Naive thymus-derived CD8-positive, alpha-beta T cell (primary cell): ENCODE data around the gene TAP2. TPM values are rescaled to one million over a fixed set of nuclear protein-coding genes. Genes with fewer than 3 reads are reported as not detected.
"Not testable (repeated sequence)": the region's sequence is repeated elsewhere in the genome, so short reads cannot be mapped to it uniquely, and the experiment has no call there.

Experiments used
- ATAC-seq, 2 donors: fragments of 150-1000 bp; cut with Tn5 transposase in 1 of 2; sonication (Bioruptor Pico), chemical (Tn5 transposase) in 1 of 2; 1 replicate in 1 of 2; 2 replicates in 1 of 2; pipeline ENCODE4 v1.10.0; 2021; ENCODE audit warnings: mild to moderate bottlenecking in 2 of 2, moderate library complexity in 2 of 2
- POLR2A ChIA-PET: fragments of 350-600 bp; sonication (Branson Sonifier 250); formaldehyde crosslinking; loops from one replicate; lab custom pipeline; 2021; ENCODE audit warnings: antibody characterized with exemption; lab: Charles Lee
- DNase-seq, 10 donors: peaks; one replicate each; pipeline versions ENCODE4 v3.0.0 to v3.0.0-alpha.2; 2020 to 2022
- H3K27ac Mint-ChIP-seq, 10 donors: one replicate each; pipeline ENCODE4 v1.8.0; 2020 to 2022; ENCODE audit warnings: mild to moderate bottlenecking in 10 of 10, mixed read lengths in 10 of 10, moderate library complexity in 4 of 10, inconsistent platforms in 1 of 10
- H3K27me3 Mint-ChIP-seq, 5 donors: one replicate each; pipeline ENCODE4 v1.8.0; 2021 to 2022; ENCODE audit warnings: mixed read lengths in 5 of 5
- H3K36me3 Mint-ChIP-seq, 3 donors: one replicate each; pipeline ENCODE4 v1.8.0; 2020 to 2022; ENCODE audit warnings: mixed read lengths in 3 of 3, mild to moderate bottlenecking in 2 of 3, inconsistent platforms in 1 of 3
- H3K4me1 Mint-ChIP-seq, 4 donors: one replicate each; pipeline ENCODE4 v1.8.0; 2021 to 2022; ENCODE audit warnings: mixed read lengths in 4 of 4
- H3K4me3 Mint-ChIP-seq, 10 donors: one replicate each; pipeline ENCODE4 v1.8.0; 2020 to 2022; ENCODE audit warnings: mild to moderate bottlenecking in 10 of 10, mixed read lengths in 10 of 10, moderate library complexity in 6 of 10, inconsistent platforms in 1 of 10
- H3K9me3 Mint-ChIP-seq, 9 donors: one replicate each; pipeline ENCODE4 v1.8.0; 2020 to 2022; ENCODE audit warnings: mixed read lengths in 9 of 9, mild to moderate bottlenecking in 3 of 9, inconsistent platforms in 1 of 9, moderate library complexity in 1 of 9
- polyA plus RNA-seq, 3 donors: library from polyadenylated mRNA; unstranded; fragments of 300-500 nt; fragmentation: Illumina TruSeq; gene quantifications; one replicate each; pipeline ENCODE4 v1.2.3, GENCODE V29; 2021
- total RNA-seq, 8 experiments: library from RNA in 2 of 8; stranded (reverse) in 2 of 8; gene quantifications; one replicate each; pipeline ENCODE4 v1.2.3 and lab custom pipeline; 2021 to 2026

The TAP2 gene
- total and polyA plus RNA-seq, 5 experiments from 2014 or later, result 24.2 to 117 (median 36.6) TPM

DNA sequence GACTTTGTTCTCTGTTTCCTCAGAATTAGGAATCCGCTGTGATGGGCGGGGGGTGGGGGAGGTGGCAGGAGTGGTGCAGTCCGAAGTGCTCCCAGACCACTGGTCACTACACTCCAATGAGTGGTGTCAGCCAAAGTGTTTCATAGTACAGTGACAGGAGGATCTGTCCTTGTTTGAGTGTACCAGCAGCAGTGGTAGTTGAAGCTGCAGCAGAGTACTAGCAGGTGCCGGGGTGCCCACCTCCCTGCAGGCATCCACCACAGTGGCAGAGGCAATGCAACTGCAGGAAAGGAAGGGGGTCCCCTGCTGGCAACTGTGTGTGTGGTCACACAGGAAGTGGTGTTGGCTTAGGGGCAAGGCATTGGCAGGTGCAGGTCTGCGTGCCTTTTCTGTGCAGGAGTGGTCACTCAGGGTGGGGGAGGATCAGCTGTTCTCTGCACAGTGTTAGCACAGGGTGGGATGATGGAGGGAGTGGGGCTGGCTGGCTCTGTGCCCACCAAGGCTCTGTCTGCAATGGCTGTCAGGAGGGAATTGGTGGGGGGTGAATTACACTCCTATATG is 31.4 kb downstream of the TAP2 start:
- peaks cover 19 to 49% (median 42%) of the 10 kb centered on the region in 5 donors for H3K27me3 Mint-ChIP-seq
- POLR2A ChIA-PET, result no interaction called here
- DNase-seq, result peak in 1 of 10 donors; percentile 16
- H3K27ac Mint-ChIP-seq, result peak overlapping the region in 1 of 10 donors; percentile 9
- peaks cover 0 to 8% (median 4%) of the 10 kb centered on the region in 4 donors for H3K4me1 Mint-ChIP-seq
- peak in 1 of 2 donors; percentile 33 for ATAC-seq
- H3K9me3 Mint-ChIP-seq, result peaks cover 0 to 2% (median 0%) of the 10 kb centered on the region in 9 donors
- peaks cover 0 to 1% (median 0%) of the 10 kb centered on the region in 3 donors for H3K36me3 Mint-ChIP-seq
- H3K4me3 Mint-ChIP-seq, result no peak overlapping the region

- H3K9me3 Mint-ChIP-seq, result not testable (repeated sequence)
Measured at GRCh38 chr6:32805404-32805803, 33.1 kb downstream of the TAP2 start.

DNA sequence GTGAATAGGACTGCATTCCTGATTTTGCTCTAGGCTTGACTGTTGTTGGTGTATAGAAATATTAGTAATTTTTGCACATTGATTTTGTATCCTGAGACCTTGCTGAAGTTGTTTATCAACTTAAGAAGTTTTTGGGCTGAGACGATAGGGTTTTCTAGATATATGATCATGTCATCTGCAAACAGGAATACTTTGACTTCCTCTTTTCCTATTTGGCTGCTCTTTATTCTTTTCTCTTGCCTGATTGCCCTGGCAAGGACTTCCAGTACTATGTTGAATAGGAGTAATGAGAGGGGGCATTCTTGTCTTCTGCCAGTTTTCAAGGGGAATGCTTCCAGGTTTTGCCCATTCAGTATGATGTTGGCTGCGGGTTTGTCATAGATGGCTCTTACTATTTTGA is 35.1 kb downstream of the TAP2 start:
- H3K4me1 Mint-ChIP-seq, result peaks cover 0 to 8% (median 4%) of the 10 kb centered on the region in 4 donors
- H3K27me3 Mint-ChIP-seq, result peaks cover 36 to 72% (median 49%) of the 10 kb centered on the region in 5 donors
- no peak overlapping the region for H3K4me3 Mint-ChIP-seq
- no peak for ATAC-seq
- POLR2A ChIA-PET, result no interaction called here
- H3K36me3 Mint-ChIP-seq, result peaks cover 0 to 7% (median 2%) of the 10 kb centered on the region in 3 donors
- H3K9me3 Mint-ChIP-seq, result peaks cover 0 to 8% (median 5%) of the 10 kb centered on the region in 9 donors
- no peak for DNase-seq
- H3K27ac Mint-ChIP-seq, result no peak overlapping the region

More at GRCh38 chr6:32805404-32805803, 33.1 kb downstream of the TAP2 start:
- H3K4me1 Mint-ChIP-seq, H3K36me3 Mint-ChIP-seq, H3K4me3 Mint-ChIP-seq, ATAC-seq, POLR2A ChIA-PET, DNase-seq: not testable (repeated sequence)
- H3K27ac Mint-ChIP-seq, result peak overlapping the region in 1 of 10 donors; percentile 84
- H3K27me3 Mint-ChIP-seq, result peaks cover 24 to 62% (median 46%) of the 10 kb centered on the region in 5 donors

- Mint-ChIP-seq H3K4me3 (no peak overlapping the region), H3K27me3 (peaks cover 27 to 59% (median 33%) of the 10 kb centered on the region in 5 donors), H3K9me3 (peaks cover 0 to 8% (median 5%) of the 10 kb centered on the region in 9 donors), H3K36me3 (peaks cover 0 to 9% (median 2%) of the 10 kb centered on the region in 3 donors), H3K27ac (no peak overlapping the region), H3K4me1 (peaks cover 8 to 24% (median 15%) of the 10 kb centered on the region in 4 donors)
- POLR2A ChIA-PET, result no interaction called here
- ATAC-seq (no peak), DNase-seq (no peak)
Measured at GRCh38 chr6:32799740-32800139, 38.8 kb downstream of the TAP2 start.

- DNase-seq (no peak), ATAC-seq (no peak)
- no peak overlapping the region for H3K4me3 Mint-ChIP-seq
- peaks cover 0 to 9% (median 2%) of the 10 kb centered on the region in 3 donors for H3K36me3 Mint-ChIP-seq
- H3K27ac Mint-ChIP-seq, result no peak overlapping the region
- H3K9me3 Mint-ChIP-seq, result peaks cover 0 to 8% (median 5%) of the 10 kb centered on the region in 9 donors
- peaks cover 13 to 30% (median 21%) of the 10 kb centered on the region in 4 donors for H3K4me1 Mint-ChIP-seq
- POLR2A ChIA-PET, result no interaction called here
- peaks cover 23 to 53% (median 29%) of the 10 kb centered on the region in 5 donors for H3K27me3 Mint-ChIP-seq
Measured at GRCh38 chr6:32799168-32799567, 39.4 kb downstream of the TAP2 start.

- ATAC-seq (peak; percentile 73 to 90), DNase-seq (peak; percentile 61 to 84 (median 73))
- POLR2A ChIA-PET, result interaction anchor here (0.9 to 1.0 kb wide), 2 partner anchors 41 to 96 kb away, joined by 3 to 5 read pairs; partner anchors contain the start of gene TAP2
- H3K27me3 Mint-ChIP-seq, result peaks cover 10 to 33% (median 22%) of the 10 kb centered on the region in 5 donors
- H3K4me3 Mint-ChIP-seq, result peak overlapping the region; percentile 46 to 81 (median 70)
- peaks cover 17 to 33% (median 27%) of the 10 kb centered on the region in 4 donors for H3K4me1 Mint-ChIP-seq
- H3K27ac Mint-ChIP-seq, result peak overlapping the region in 6 of 10 donors; percentile 15 to 72 (median 36)
- H3K36me3 Mint-ChIP-seq, result peaks cover 0 to 9% (median 2%) of the 10 kb centered on the region in 3 donors
- H3K9me3 Mint-ChIP-seq, result peaks cover 0 to 8% (median 5%) of the 10 kb centered on the region in 9 donors
Measured at GRCh38 chr6:32796848-32797776, 41.4 kb downstream of the TAP2 start.

DNA sequence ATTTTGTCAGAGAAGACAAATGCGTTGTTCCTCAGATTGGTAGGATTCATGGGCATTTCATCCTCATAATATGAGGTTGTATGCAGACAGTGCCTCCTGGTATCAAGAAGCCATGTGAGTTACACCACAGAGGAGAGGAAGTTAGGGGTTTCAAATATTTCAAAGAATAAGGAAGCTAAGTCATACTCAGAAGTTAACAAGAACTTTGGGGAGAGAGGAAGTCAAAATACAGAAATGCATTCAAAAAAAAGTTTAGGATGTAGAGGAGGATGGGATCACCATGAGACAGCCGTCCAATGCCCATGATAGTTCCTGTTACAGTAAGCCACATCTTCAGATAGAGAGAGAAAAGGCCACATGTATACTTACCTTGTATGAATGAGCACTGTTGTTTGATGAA is 44.0 kb downstream of the TAP2 start:
- H3K4me1 Mint-ChIP-seq, result peaks cover 17 to 33% (median 27%) of the 10 kb centered on the region in 4 donors
- H3K27me3 Mint-ChIP-seq, result peaks cover 10 to 27% (median 14%) of the 10 kb centered on the region in 5 donors
- ATAC-seq (peak in 1 of 2 donors; percentile 39), DNase-seq (no peak)
- POLR2A ChIA-PET, result no interaction called here
- H3K4me3 Mint-ChIP-seq, result peak overlapping the region in 2 of 10 donors; percentile 5 to 6
- peaks cover 0 to 9% (median 0%) of the 10 kb centered on the region in 3 donors for H3K36me3 Mint-ChIP-seq
- peak overlapping the region in 1 of 10 donors; percentile 12 for H3K27ac Mint-ChIP-seq
- H3K9me3 Mint-ChIP-seq, result peaks cover 0 to 8% (median 5%) of the 10 kb centered on the region in 9 donors

DNA sequence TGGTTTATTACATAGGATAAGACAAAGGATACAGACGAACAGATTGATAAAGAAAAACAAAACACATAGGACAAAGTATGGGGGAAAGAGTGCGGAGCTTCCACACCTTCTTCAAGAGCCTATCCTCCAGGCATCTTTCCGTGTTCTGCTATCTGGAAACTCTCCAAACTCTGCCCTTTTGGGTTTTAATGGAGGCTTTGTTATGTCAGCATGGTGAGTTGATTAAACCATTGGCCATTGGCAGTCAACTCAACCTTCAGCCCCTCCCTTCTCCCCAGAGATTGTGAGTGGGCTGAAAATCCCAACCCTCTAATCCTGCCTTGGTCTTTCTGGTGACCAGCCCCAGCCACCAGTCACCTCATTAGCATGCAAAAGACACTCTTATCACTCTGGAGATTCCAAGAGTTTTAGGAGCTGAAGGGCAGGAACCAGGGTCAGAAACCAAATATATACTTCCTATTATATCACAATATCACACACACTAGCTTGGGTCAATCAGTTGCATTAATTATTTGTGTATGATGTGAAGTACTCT is 45.6 kb downstream of the TAP2 start:
- no peaks in the 10 kb centered on the region for H3K36me3 Mint-ChIP-seq
- POLR2A ChIA-PET, result no interaction called here

GRCh38 chr6:32790306-32790705 is 48.2 kb downstream of the TAP2 start:
- Mint-ChIP-seq H3K4me1 (peaks cover 13 to 18% (median 17%) of the 10 kb centered on the region in 4 donors), H3K27ac (no peak overlapping the region), H3K27me3 (peaks cover 14 to 43% (median 23%) of the 10 kb centered on the region in 5 donors), H3K4me3 (no peak overlapping the region), H3K9me3 (no peaks in the 10 kb centered on the region), H3K36me3 (no peaks in the 10 kb centered on the region)
- ATAC-seq (no peak), DNase-seq (no peak)
- POLR2A ChIA-PET, result no interaction called here

More for the DNA sequence above, 45.6 kb downstream of the TAP2 start:
- ATAC-seq (no peak), DNase-seq (no peak)
- H3K4me3 Mint-ChIP-seq, result no peak overlapping the region
- H3K27me3 Mint-ChIP-seq, result peaks cover 6 to 23% (median 11%) of the 10 kb centered on the region in 5 donors
- H3K9me3 Mint-ChIP-seq, result no peaks in the 10 kb centered on the region
- peaks cover 17 to 33% (median 27%) of the 10 kb centered on the region in 4 donors for H3K4me1 Mint-ChIP-seq
- no peak overlapping the region for H3K27ac Mint-ChIP-seq

Other genes with a start within 250 kb of the TAP2 start
- 10 to 100 TPM; 22.0 to 23.9 TPM for gene HLA-DRB1, start 248.9 kb downstream of the TAP2 start, total RNA-seq
- 100 to 1,000 TPM in 1 of 3 donors, 10 to 100 TPM in 1, 1 to 10 TPM in 1; 1.1 to 127 (median 11.5) TPM for gene HLA-DRB1, start 248.9 kb downstream of the TAP2 start, polyA plus RNA-seq
- gene HLA-DQA1, start 201.3 kb downstream of the TAP2 start, total RNA-seq, result 10 to 100 TPM; 13.7 to 15.5 TPM
- 10 to 100 TPM in 1 of 3 donors, 1 to 10 TPM in 1, not detected in 1; 1.6 to 11.0 TPM for gene HLA-DQA1, start 201.3 kb downstream of the TAP2 start, polyA plus RNA-seq
- gene HLA-DQB1, start 172.1 kb downstream of the TAP2 start, total RNA-seq, result 10 to 100 TPM; 13.6 to 17.0 TPM
- gene HLA-DQB1, start 172.1 kb downstream of the TAP2 start, polyA plus RNA-seq, result 10 to 100 TPM in 1 of 3 donors, 1 to 10 TPM in 2; 1.4 to 22.9 (median 5.9) TPM
- 1 to 10 TPM; 1.1 to 1.6 TPM for gene HLA-DQA2, start 97.3 kb downstream of the TAP2 start, total RNA-seq
- gene HLA-DQA2, start 97.3 kb downstream of the TAP2 start, polyA plus RNA-seq, result 1 to 10 TPM in 1 of 3 donors, not detected in 2; 2.8 TPM
- gene HLA-DQB2, start 75.2 kb downstream of the TAP2 start, total RNA-seq, result 1 to 10 TPM in 1 of 2 experiments, under 1 TPM in 1; 0.74 to 1.2 TPM
- 1 to 10 TPM in 1 of 3 donors, under 1 TPM in 1, not detected in 1; 0.91 to 2.2 TPM for gene HLA-DQB2, start 75.2 kb downstream of the TAP2 start, polyA plus RNA-seq
- gene HLA-DOB, start 21.7 kb downstream of the TAP2 start, total RNA-seq, result 1 to 10 TPM; 3.9 to 5.6 TPM
- under 1 TPM in 2 of 3 donors, not detected in 1; 0.43 to 0.75 TPM for gene HLA-DOB, start 21.7 kb downstream of the TAP2 start, polyA plus RNA-seq
- gene PSMB8, start 5.3 kb upstream of the TAP2 start, total RNA-seq, result 100 to 1,000 TPM; 133 to 138 TPM
- 100 to 1,000 TPM; 350 to 386 (median 386) TPM for gene PSMB8, start 5.3 kb upstream of the TAP2 start, polyA plus RNA-seq
- gene TAP1, start 15.0 kb upstream of the TAP2 start, total RNA-seq, result 100 to 1,000 TPM; 113 TPM
- gene TAP1, start 15.0 kb upstream of the TAP2 start, polyA plus RNA-seq, result 100 to 1,000 TPM; 197 to 283 (median 230) TPM
- gene PSMB9, start 15.5 kb upstream of the TAP2 start, total RNA-seq, result 100 to 1,000 TPM; 102 to 104 TPM
- 100 to 1,000 TPM; 402 to 432 (median 424) TPM for gene PSMB9, start 15.5 kb upstream of the TAP2 start, polyA plus RNA-seq
- gene HLA-DMB, start 102.3 kb upstream of the TAP2 start, total RNA-seq, result 10 to 100 TPM; 23.0 to 23.5 TPM
- gene HLA-DMB, start 102.3 kb upstream of the TAP2 start, polyA plus RNA-seq, result 10 to 100 TPM; 10.8 to 22.5 (median 16.8) TPM
- gene HLA-DMA, start 114.4 kb upstream of the TAP2 start, total RNA-seq, result 10 to 100 TPM; 38.7 to 39.7 TPM
- 10 to 100 TPM; 23.7 to 37.4 (median 26.9) TPM for gene HLA-DMA, start 114.4 kb upstream of the TAP2 start, polyA plus RNA-seq
- 100 to 1,000 TPM; 454 to 455 TPM for gene BRD2, start 129.9 kb upstream of the TAP2 start, total RNA-seq
- gene BRD2, start 129.9 kb upstream of the TAP2 start, polyA plus RNA-seq, result 10 to 100 TPM; 24.5 to 72.8 (median 29.8) TPM
- 10 to 100 TPM; 50.7 to 51.7 TPM for gene HLA-DOA, start 170.9 kb upstream of the TAP2 start, total RNA-seq
- gene HLA-DOA, start 170.9 kb upstream of the TAP2 start, polyA plus RNA-seq, result 10 to 100 TPM; 26.4 to 61.0 (median 33.2) TPM
- 10 to 100 TPM; 32.6 to 35.9 TPM for gene HLA-DPA1, start 234.9 kb upstream of the TAP2 start, total RNA-seq
- 100 to 1,000 TPM in 1 of 3 donors, 10 to 100 TPM in 2; 19.5 to 121 (median 77.1) TPM for gene HLA-DPA1, start 234.9 kb upstream of the TAP2 start, polyA plus RNA-seq
- 10 to 100 TPM; 42.8 to 44.0 TPM for gene HLA-DPB1, start 237.3 kb upstream of the TAP2 start, total RNA-seq
- 100 to 1,000 TPM in 2 of 3 donors, 10 to 100 TPM in 1; 62.2 to 228 (median 186) TPM for gene HLA-DPB1, start 237.3 kb upstream of the TAP2 start, polyA plus RNA-seq